ENCODE data around the gene EMSY.

DNA sequence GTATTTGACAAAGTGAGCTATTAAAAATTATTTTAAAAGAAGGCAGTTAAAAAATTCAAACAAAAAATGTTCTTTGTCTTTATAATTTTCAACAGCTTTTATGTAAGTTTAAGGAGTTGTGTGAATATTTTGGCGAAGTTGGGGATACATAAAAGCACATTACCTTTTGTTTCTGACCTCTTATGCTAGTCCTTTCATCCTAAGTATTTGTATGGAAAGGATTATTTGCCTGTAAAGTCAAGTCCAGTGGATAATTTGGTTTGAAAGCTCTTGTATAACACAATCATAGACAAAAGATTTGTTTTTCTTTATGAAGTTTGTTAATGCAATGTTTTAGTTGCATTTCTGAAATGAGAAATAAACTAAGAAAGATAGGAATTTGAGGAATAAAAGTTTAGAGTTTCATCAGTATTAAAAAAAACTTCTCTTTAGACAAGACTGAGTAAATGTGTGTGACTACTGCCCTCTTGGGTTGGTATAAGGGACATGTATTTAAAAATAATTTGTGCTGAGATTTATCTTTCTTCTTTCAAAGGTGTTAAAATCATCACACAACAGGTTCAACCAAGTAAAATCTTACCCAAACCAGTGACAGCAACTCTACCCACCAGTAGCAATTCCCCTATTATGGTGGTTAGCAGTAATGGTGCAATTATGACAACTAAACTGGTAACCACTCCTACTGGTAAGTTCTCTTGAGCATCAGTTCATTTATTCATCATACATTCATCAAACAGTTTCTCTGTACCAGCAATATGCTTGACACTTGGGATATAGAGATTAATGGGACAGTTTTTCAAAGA lies 68.2 kb downstream of the EMSY start:
- TF ChIP-seq POLR2AphosphoS5 (IDR thresholded peaks at IDR 0.05) = no peak
- TF ChIP-seq POLR2A (IDR thresholded peaks at IDR 0.05) = no peak
- TF ChIP-seq CTCF (IDR thresholded peaks at IDR 0.05) = no peak
